Neural cell (in vitro differentiated cells): ENCODE data around the gene SCUBE1. TPM values are rescaled to one million over a fixed set of nuclear protein-coding genes. Genes with fewer than 3 reads are reported as not detected.

Experiments used
- H2AFZ ChIP-seq: fragments of 200-600, 300-800 bp; sonication (generic), shearing (Covaris generic); 2 replicates; pipeline ENCODE4 v1.6.0; 2014; ENCODE audit warnings: low read depth, mild to moderate bottlenecking, antibody characterized with exemption, low read length, moderate library complexity
- H3F3A ChIP-seq: fragments of 200-600 bp; shearing (Covaris generic); 2 replicates; pipeline ENCODE4 v1.6.1; 2016; ENCODE audit warnings: mild to moderate bottlenecking, moderate library complexity, mixed read lengths, antibody characterized with exemption, low read length; ENCODE audit not compliant: insufficient read depth, poor library complexity, severe bottlenecking
- H3K27ac ChIP-seq: fragments of 200-600, 300-800 bp; sonication (generic), shearing (Covaris generic); 2 replicates; pipeline ENCODE4 v1.5.1; 2014; ENCODE audit warnings: mild to moderate bottlenecking, low read length, moderate library complexity
- H3K27me3 ChIP-seq: fragments of 300-800, 200-600 bp; sonication (generic), shearing (Covaris generic); 2 replicates; pipeline ENCODE4 v1.6.0; 2014; ENCODE audit warnings: mild to moderate bottlenecking, low read depth, low read length, moderate library complexity; ENCODE audit not compliant: insufficient read depth
- H3K36me3 ChIP-seq: fragments of 300-800, 200-600 bp; sonication (generic), shearing (Covaris generic); 2 replicates; pipeline ENCODE4 v1.5.1; 2014; ENCODE audit warnings: mild to moderate bottlenecking, antibody characterized with exemption, low read length, moderate library complexity; ENCODE audit not compliant: insufficient read depth
- H3K4me2 ChIP-seq: fragments of 300-800, 200-600 bp; sonication (generic), shearing (Covaris generic); 2 replicates; pipeline ENCODE4 v1.6.0; 2014; ENCODE audit warnings: mild to moderate bottlenecking, low read length
- H3K4me3 ChIP-seq: fragments of 300-800, 200-600 bp; sonication (generic), shearing (Covaris generic); 2 replicates; pipeline ENCODE4 v1.5.1; 2014; ENCODE audit warnings: mild to moderate bottlenecking, low read length, moderate library complexity
- H3K79me2 ChIP-seq: fragments of 200-600 bp; shearing (Covaris generic); replicated peaks from 2 replicates; pipeline ENCODE4 v1.6.0; 2014; ENCODE audit warnings: mild to moderate bottlenecking, low read length, moderate library complexity; ENCODE audit not compliant: insufficient read depth
- H3K9ac ChIP-seq: fragments of 300-800, 200-600 bp; sonication (generic), shearing (Covaris generic); 2 replicates; pipeline ENCODE4 v1.6.1; 2016; ENCODE audit warnings: mild to moderate bottlenecking, low read length, mixed read lengths
- H3K9me2 ChIP-seq: fragments of 200-600 bp; shearing (Covaris generic); 2 replicates; pipeline ENCODE4 v1.6.1; 2016; ENCODE audit warnings: mild to moderate bottlenecking, low read length, mixed read lengths; ENCODE audit not compliant: insufficient read depth
- H3K9me3 ChIP-seq: fragments of 200-600, 300-800 bp; sonication (generic), shearing (Covaris generic); 2 replicates; pipeline ENCODE4 v1.6.1; 2016; ENCODE audit warnings: mild to moderate bottlenecking, mixed run types, low read length, moderate library complexity, mixed read lengths
- H4K20me1 ChIP-seq: fragments of 200-600 bp; shearing (Covaris generic); 2 replicates; pipeline ENCODE4 v1.6.1; 2016; ENCODE audit warnings: mild to moderate bottlenecking, mixed run types; ENCODE audit not compliant: insufficient read depth
- CTCF ChIP-seq: fragments of 450-650 bp; IDR thresholded peaks from 2 replicates; pipeline ENCODE4 v1.5.1; 2014; ENCODE audit warnings: antibody characterized with exemption, mild to moderate bottlenecking, moderate library complexity; ENCODE audit not compliant: poor library complexity, severe bottlenecking
- EP300 ChIP-seq: fragments of 450-650 bp; conservative IDR thresholded peaks from 2 replicates; pipeline ENCODE4 v1.6.1; 2014; ENCODE audit warnings: antibody characterized with exemption, mild to moderate bottlenecking, moderate library complexity; ENCODE audit not compliant: poor library complexity, severe bottlenecking
- EZH2 ChIP-seq: fragments of 200-600, 300-800 bp; shearing (Covaris generic), sonication (generic); IDR thresholded peaks from 2 replicates; pipeline ENCODE4 v1.6.1; 2014; ENCODE audit warnings: antibody characterized with exemption, low read length, borderline replicate concordance, mild to moderate bottlenecking; ENCODE audit not compliant: insufficient read depth, poor library complexity, severe bottlenecking
- MXI1 ChIP-seq: fragments of 450-650 bp; conservative IDR thresholded peaks from 2 replicates; pipeline ENCODE4 v1.6.1; 2014; ENCODE audit warnings: antibody characterized with exemption, mild to moderate bottlenecking; ENCODE audit not compliant: poor library complexity, severe bottlenecking
- POLR2AphosphoS5 ChIP-seq: IDR thresholded peaks from 2 replicates; pipeline ENCODE4 v1.6.1; 2012
- RAD21 ChIP-seq: fragments of 450-650 bp; conservative IDR thresholded peaks from 2 replicates; pipeline ENCODE4 v1.6.1; 2014; ENCODE audit warnings: antibody characterized with exemption, mild to moderate bottlenecking, moderate library complexity
- REST ChIP-seq: IDR thresholded peaks from 2 replicates; pipeline ENCODE4 v1.6.1; 2012; ENCODE audit warnings: borderline replicate concordance
- SMC3 ChIP-seq: fragments of 450-650 bp; conservative IDR thresholded peaks from 2 replicates; pipeline ENCODE4 v1.6.1; 2014; ENCODE audit warnings: antibody characterized with exemption, mild to moderate bottlenecking, moderate library complexity; ENCODE audit not compliant: poor library complexity
- TAF1 ChIP-seq: IDR thresholded peaks from 2 replicates; pipeline ENCODE4 v1.6.1; 2012; ENCODE audit warnings: low read depth
- polyA plus RNA-seq: library from polyadenylated mRNA; depleted of rRNA; stranded (reverse); fragments of >200 nt; gene quantifications from 2 replicates; pipeline ENCODE4 v1.2.3, GENCODE V29; 2014

Gene SCUBE1
- polyA plus RNA-seq, 1 donor from 2014 or later, result 8.4 TPM

GRCh38 chr22:43237280-43237679 lies 105.9 kb downstream of the SCUBE1 start:
- Histone ChIP-seq H3F3A (no peaks in the 10 kb centered on the region), H3K79me2 (no peaks in the 10 kb centered on the region), H3K9ac (no peak overlapping the region), H4K20me1 (no peaks in the 10 kb centered on the region), H3K9me3 (no peaks in the 10 kb centered on the region), H3K4me2 (no peak overlapping the region), H2AFZ (no peak overlapping the region), H3K27ac (no peak overlapping the region), H3K4me3 (no peak overlapping the region), H3K27me3 (no peaks in the 10 kb centered on the region), H3K36me3 (no peaks in the 10 kb centered on the region), H3K9me2 (no peaks in the 10 kb centered on the region)
- TF ChIP-seq RAD21 (no peak), EP300 (no peak), MXI1 (no peak), CTCF (no peak)

GRCh38 chr22:43236411-43237166 lies 106.6 kb downstream of the SCUBE1 start:
- Histone ChIP-seq H3K79me2 (no peaks in the 10 kb centered on the region), H4K20me1 (no peaks in the 10 kb centered on the region), H3K27me3 (no peaks in the 10 kb centered on the region), H2AFZ (no peak overlapping the region), H3K27ac (no peak overlapping the region), H3K4me3 (no peak overlapping the region), H3K9ac (no peak overlapping the region), H3K9me3 (no peaks in the 10 kb centered on the region), H3K36me3 (no peaks in the 10 kb centered on the region), H3K4me2 (no peak overlapping the region), H3F3A (no peaks in the 10 kb centered on the region), H3K9me2 (no peaks in the 10 kb centered on the region)
- TF ChIP-seq RAD21, result no peak
- no peak for TF ChIP-seq SMC3
- no peak for TF ChIP-seq EZH2
- TF ChIP-seq REST, result no peak
- TF ChIP-seq EP300, result no peak
- no peak for TF ChIP-seq MXI1
- no peak for TF ChIP-seq TAF1
- no peak for TF ChIP-seq POLR2AphosphoS5
- TF ChIP-seq CTCF, result no peak
